H9 (cell line): ENCODE data around the gene ARFGEF2. TPM values are rescaled to one million over a fixed set of nuclear protein-coding genes. Genes with fewer than 3 reads are reported as not detected.

ENCODE experiments used
- DNase-seq: peaks from one replicate; pipeline ENCODE4 v3.0.0-alpha.2; 2017
- H2AFZ ChIP-seq: one replicate; pipeline ENCODE4 v1.6.1; 2013; ENCODE audit warnings: mild to moderate bottlenecking, low read length, control low read depth, moderate library complexity
- H2AK5ac ChIP-seq: 2 replicates; pipeline ENCODE4 v1.6.1; 2013; ENCODE audit warnings: low read length, control low read depth, mixed read lengths; ENCODE audit not compliant: insufficient read length
- H2BK120ac ChIP-seq: one replicate; pipeline ENCODE4 v1.6.1; 2013; ENCODE audit warnings: low read depth, mild to moderate bottlenecking, low read length, control low read depth, inconsistent platforms; ENCODE audit not compliant: poor library complexity, severe bottlenecking
- H2BK12ac ChIP-seq: 2 replicates; pipeline ENCODE4 v1.6.1; 2013; ENCODE audit warnings: low read length, control low read depth, mixed read lengths, low read depth; ENCODE audit not compliant: insufficient read length
- H2BK15ac ChIP-seq: 2 replicates; pipeline ENCODE4 v1.6.1; 2013; ENCODE audit warnings: low read depth, low read length, control low read depth
- H2BK20ac ChIP-seq: one replicate; pipeline ENCODE4 v1.6.1; 2013; ENCODE audit warnings: low read depth, mild to moderate bottlenecking, low read length, control low read depth, inconsistent platforms; ENCODE audit not compliant: poor library complexity, severe bottlenecking
- H2BK5ac ChIP-seq: 2 replicates; pipeline ENCODE4 v1.6.1; 2013; ENCODE audit warnings: low read length, control low read depth, mixed read lengths; ENCODE audit not compliant: insufficient read length
- H3K14ac ChIP-seq: 2 replicates; pipeline ENCODE4 v1.6.1; 2013; ENCODE audit warnings: low read length, control low read depth; ENCODE audit not compliant: insufficient read depth
- H3K18ac ChIP-seq: 2 replicates; pipeline ENCODE4 v1.6.1; 2013; ENCODE audit warnings: low read depth, mild to moderate bottlenecking, mixed read lengths, low read length, control low read depth; ENCODE audit not compliant: insufficient read length
- H3K23ac ChIP-seq: 2 replicates; pipeline ENCODE4 v1.6.1; 2013; ENCODE audit warnings: low read length, control low read depth, mixed read lengths, low read depth; ENCODE audit not compliant: insufficient read length
- H3K23me2 ChIP-seq: 2 replicates; pipeline ENCODE4 v1.6.1; 2013; ENCODE audit warnings: low read depth, mild to moderate bottlenecking, mixed read lengths, low read length, control low read depth; ENCODE audit not compliant: insufficient read length, poor library complexity, severe bottlenecking
- H3K27ac ChIP-seq: 2 replicates; pipeline ENCODE4 v1.5.1; 2013; ENCODE audit warnings: low read length, control low read depth, mixed read lengths, low read depth; ENCODE audit not compliant: insufficient read length
- H3K27me3 ChIP-seq: 2 replicates; pipeline ENCODE4 v1.6.1; 2013; ENCODE audit warnings: low read length, control low read depth, inconsistent platforms; ENCODE audit not compliant: insufficient read depth
- H3K4ac ChIP-seq: 2 replicates; pipeline ENCODE4 v1.6.1; 2013; ENCODE audit warnings: low read depth, mild to moderate bottlenecking, control low read depth, inconsistent platforms, low read length, moderate library complexity
- H3K4me1 ChIP-seq: 2 replicates; pipeline ENCODE4 v1.6.1; 2013; ENCODE audit warnings: low read length, control low read depth, inconsistent platforms; ENCODE audit not compliant: insufficient read depth
- H3K4me2 ChIP-seq: 2 replicates; pipeline ENCODE4 v1.6.1; 2013; ENCODE audit warnings: low read length, control low read depth, mixed read lengths; ENCODE audit not compliant: insufficient read length, insufficient read depth
- H3K56ac ChIP-seq: 2 replicates; pipeline ENCODE4 v1.6.1; 2013; ENCODE audit warnings: low read depth, mild to moderate bottlenecking, mixed read lengths, low read length, control low read depth; ENCODE audit not compliant: insufficient read length
- H3K79me1 ChIP-seq: 2 replicates; pipeline ENCODE4 v1.6.1; 2013; ENCODE audit warnings: low read depth, mild to moderate bottlenecking, moderate library complexity, low read length, control low read depth, inconsistent platforms; ENCODE audit not compliant: insufficient read depth, poor library complexity, severe bottlenecking
- H3K79me2 ChIP-seq: 2 replicates; pipeline ENCODE4 v1.6.1; 2013; ENCODE audit warnings: low read length, control low read depth, inconsistent platforms; ENCODE audit not compliant: insufficient read depth
- H3K9ac ChIP-seq: 2 replicates; pipeline ENCODE4 v1.6.1; 2013; ENCODE audit warnings: low read length, control low read depth, mixed read lengths; ENCODE audit not compliant: insufficient read length; ENCODE audit errors: extremely low read depth
- H3K9me3 ChIP-seq: one replicate; pipeline ENCODE4 v1.6.1; 2013; ENCODE audit warnings: low read depth, low read length, inconsistent platforms; ENCODE audit not compliant: control insufficient read depth
- H3T11ph ChIP-seq: one replicate; pipeline ENCODE4 v1.6.1; 2013; ENCODE audit warnings: mild to moderate bottlenecking, low read length, control low read depth, inconsistent platforms
- H4K20me1 ChIP-seq: one replicate; pipeline ENCODE4 v1.6.1; 2013; ENCODE audit not compliant: control insufficient read depth, insufficient read length, insufficient read depth
- H4K5ac ChIP-seq: 2 replicates; pipeline ENCODE4 v1.6.1; 2013; ENCODE audit warnings: low read depth, mild to moderate bottlenecking, mixed read lengths, low read length, control low read depth; ENCODE audit not compliant: insufficient read length
- H4K8ac ChIP-seq: replicated peaks from 2 replicates; pipeline ENCODE4 v1.6.1; 2013; ENCODE audit warnings: low read length, control low read depth, mixed read lengths, low read depth; ENCODE audit not compliant: insufficient read length
- H4K91ac ChIP-seq: 2 replicates; pipeline ENCODE4 v1.6.1; 2013; ENCODE audit warnings: low read depth, mild to moderate bottlenecking, moderate library complexity, mixed read lengths, low read length, control low read depth; ENCODE audit not compliant: insufficient read length
- H3K27ac Mint-ChIP-seq, 3 experiments: 2 replicates in 2 of 3; 3 replicates in 1 of 3; pipeline ENCODE4 v1.8.0; 2020 to 2021; ENCODE audit warnings: mixed read lengths in 3 of 3, mild to moderate bottlenecking in 1 of 3, moderate library complexity in 1 of 3
- H3K27me3 Mint-ChIP-seq: 2 replicates; pipeline ENCODE4 v1.8.0; 2021; ENCODE audit warnings: low read depth, mild to moderate bottlenecking, moderate library complexity, mixed read lengths
- H3K36me3 Mint-ChIP-seq, 3 experiments: 2 replicates in 2 of 3; 3 replicates in 1 of 3; pipeline ENCODE4 v1.8.0; 2020 to 2021; ENCODE audit warnings: low read depth in 3 of 3, mixed read lengths in 3 of 3; ENCODE audit not compliant: insufficient read depth in 1 of 3
- H3K4me1 Mint-ChIP-seq, 2 experiments: 2 replicates each; pipeline ENCODE4 v1.8.0; 2020; ENCODE audit warnings: mixed read lengths in 2 of 2
- H3K4me3 Mint-ChIP-seq, 2 experiments: 2 replicates in 1 of 2; 3 replicates in 1 of 2; pipeline ENCODE4 v1.8.0; 2020 to 2021; ENCODE audit warnings: mild to moderate bottlenecking in 2 of 2, mixed read lengths in 2 of 2, moderate library complexity in 1 of 2
- H3K9me3 Mint-ChIP-seq, 2 experiments: 2 replicates in 1 of 2; 3 replicates in 1 of 2; pipeline ENCODE4 v1.8.0; 2020; ENCODE audit warnings: mild to moderate bottlenecking in 2 of 2, mixed read lengths in 2 of 2, moderate library complexity in 1 of 2
- whole genome bisulfite sequencing: extraction: QIAGEN DNeasy Blood & Tissue Kit; methylation state at CpG from one replicate; pipeline ENCODE4 v1.1.7; 2013; ENCODE audit warnings: missing lambda C conversion rate, low lambda C conversion rate, mixed read lengths; ENCODE audit not compliant: insufficient read length; ENCODE audit errors: extremely low coverage; 5-methylcytosine and 5-hydroxymethylcytosine counted together
- total RNA-seq: library from RNA; stranded (reverse); gene quantifications from 2 replicates; pipeline ENCODE4 v1.2.1, GENCODE V29; 2021
- TF ChIP-seq, protein P1 (sequence below): fragments of 200-600 bp; sonication (generic); conservative IDR thresholded peaks from 3 replicates; pipeline ENCODE4 v1.8.0; 2021; ENCODE audit warnings: antibody characterized with exemption, mild to moderate bottlenecking

The ARFGEF2 gene
- total RNA-seq, 1 experiment from 2014 or later: 16.6 TPM

- no peak overlapping the region for H4K8ac ChIP-seq
These were observed 80.2 kb downstream of the ARFGEF2 start for GRCh38 chr20:49001741-49002140.

More at GRCh38 chr20:49001741-49002140, 80.2 kb downstream of the ARFGEF2 start:
- H2AFZ ChIP-seq: no peak overlapping the region
- no peaks in the 10 kb centered on the region for H3K9me3 ChIP-seq
- no peak overlapping the region for H2BK12ac ChIP-seq
- no peak for DNase-seq
- no peak overlapping the region for H3K23ac ChIP-seq
- H3K4ac ChIP-seq: no peak overlapping the region
- no CpG with 5 or more reads among the region's 7 CpGs for WGBS
- no peaks in the 10 kb centered on the region for H3K9me3 Mint-ChIP-seq
- H3K27ac ChIP-seq: no peak overlapping the region
- no peaks in the 10 kb centered on the region for H4K20me1 ChIP-seq
- no peak overlapping the region for H4K5ac ChIP-seq
- no peak overlapping the region for H3K4me3 Mint-ChIP-seq
- H3K4me1 Mint-ChIP-seq: peaks cover 0 to 4% of the 10 kb centered on the region in 2 experiments; a peak in 2 of 4 replicates
- H2BK15ac ChIP-seq: no peak overlapping the region
- H2BK5ac ChIP-seq: no peak overlapping the region
- H3K56ac ChIP-seq: no peak overlapping the region
- H3K4me2 ChIP-seq: no peak overlapping the region
- peaks cover 13 to 46% (median 30%) of the 10 kb centered on the region in 3 experiments; a peak in 6 of 7 replicates for H3K36me3 Mint-ChIP-seq
- H3K27ac Mint-ChIP-seq: no peak overlapping the region
- no peaks in the 10 kb centered on the region for H3K79me1 ChIP-seq
- H4K91ac ChIP-seq: no peak overlapping the region
- no peaks in the 10 kb centered on the region for H3K4me1 ChIP-seq
- no peak overlapping the region for H2AK5ac ChIP-seq
- no peak overlapping the region for H3T11ph ChIP-seq
- H3K27me3 ChIP-seq: no peaks in the 10 kb centered on the region
- H3K27me3 Mint-ChIP-seq: no peaks in the 10 kb centered on the region
- H2BK120ac ChIP-seq: no peak overlapping the region
- H3K23me2 ChIP-seq: no peaks in the 10 kb centered on the region
- no peaks in the 10 kb centered on the region for H3K79me2 ChIP-seq
- TF ChIP-seq, protein P1, sequence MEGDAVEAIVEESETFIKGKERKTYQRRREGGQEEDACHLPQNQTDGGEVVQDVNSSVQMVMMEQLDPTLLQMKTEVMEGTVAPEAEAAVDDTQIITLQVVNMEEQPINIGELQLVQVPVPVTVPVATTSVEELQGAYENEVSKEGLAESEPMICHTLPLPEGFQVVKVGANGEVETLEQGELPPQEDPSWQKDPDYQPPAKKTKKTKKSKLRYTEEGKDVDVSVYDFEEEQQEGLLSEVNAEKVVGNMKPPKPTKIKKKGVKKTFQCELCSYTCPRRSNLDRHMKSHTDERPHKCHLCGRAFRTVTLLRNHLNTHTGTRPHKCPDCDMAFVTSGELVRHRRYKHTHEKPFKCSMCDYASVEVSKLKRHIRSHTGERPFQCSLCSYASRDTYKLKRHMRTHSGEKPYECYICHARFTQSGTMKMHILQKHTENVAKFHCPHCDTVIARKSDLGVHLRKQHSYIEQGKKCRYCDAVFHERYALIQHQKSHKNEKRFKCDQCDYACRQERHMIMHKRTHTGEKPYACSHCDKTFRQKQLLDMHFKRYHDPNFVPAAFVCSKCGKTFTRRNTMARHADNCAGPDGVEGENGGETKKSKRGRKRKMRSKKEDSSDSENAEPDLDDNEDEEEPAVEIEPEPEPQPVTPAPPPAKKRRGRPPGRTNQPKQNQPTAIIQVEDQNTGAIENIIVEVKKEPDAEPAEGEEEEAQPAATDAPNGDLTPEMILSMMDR: no peak
- no peak overlapping the region for H2BK20ac ChIP-seq
- H3K18ac ChIP-seq: no peak overlapping the region
- no peak overlapping the region for H3K9ac ChIP-seq
- H3K14ac ChIP-seq: no peak overlapping the region
